ENCODE results near the gene CAMK2B.

DNA sequence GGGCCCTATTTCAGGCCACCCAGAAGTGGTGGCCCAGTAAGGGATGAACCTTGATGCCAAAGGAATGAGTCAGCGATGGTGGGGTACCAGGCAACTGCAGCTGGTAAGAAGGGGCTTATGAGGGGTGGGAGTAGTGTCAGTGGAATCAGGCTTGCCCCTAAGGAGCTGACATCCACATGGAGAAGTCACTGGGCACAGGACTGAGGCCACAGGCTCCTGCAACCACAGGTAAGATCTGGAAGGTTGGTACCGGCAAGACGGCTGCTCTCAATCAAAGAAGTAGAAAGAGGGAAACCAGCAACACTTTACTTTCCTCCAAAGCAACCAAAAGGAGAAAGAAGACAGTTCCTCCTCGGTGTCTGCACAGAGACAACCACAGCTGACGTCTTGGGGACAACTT lies 138.7 kb downstream of the CAMK2B start:
- TF ChIP-seq GATA2 (IDR thresholded peaks at IDR 0.05; ENCODE audit: low read depth, low read length) (no peak), GATA3 (IDR thresholded peaks at IDR 0.05; ENCODE audit: low read depth, low read length) (no peak)
